H1 (cell line): Measurements from ENCODE around the gene NAV2. TPM values are rescaled to one million over a fixed set of nuclear protein-coding genes. Genes with fewer than 3 reads are reported as not detected.

ENCODE experiments used
- ATF2 ChIP-seq: IDR thresholded peaks from 2 replicates; pipeline ENCODE4 v1.6.1; 2012; ENCODE audit warnings: low read length, inconsistent platforms
- polyA plus RNA-seq, 7 experiments: library from polyadenylated mRNA; depleted of rRNA in 3 of 7; stranded (reverse) in 5 of 7; unstranded in 2 of 7; fragments of >200 nt in 5 of 7; fragments of 200-250 nt in 2 of 7; gene quantifications; 1 replicate in 5 of 7; 2 replicates in 1 of 7; 4 replicates in 1 of 7; pipeline versions ENCODE4 v1.2.1 to v1.2.3, GENCODE V29; 2011 to 2013; ENCODE audit warnings: missing spikeins in 2 of 7, mixed read lengths in 2 of 7
- total RNA-seq: library from RNA; stranded (reverse); fragmentation: NEBNext Ultra II Directional; extraction: Animal tissue kit (Norgen Biotek cat#: 25700); gene quantifications from 2 replicates; pipeline ENCODE4 v1.2.1, GENCODE V29; 2021

The NAV2 gene
- total and polyA plus RNA-seq, 2 of the 8 experiments (the other 6 are each of a cell fraction or from before 2014, with no cell fraction given): 35.6 to 73.6 TPM

- TF ChIP-seq ATF2: no peak
Observed at GRCh38 chr11:19686234-19686633, 26.4 kb upstream of the NAV2 start (continued).
